ENCODE measurements around the gene SMDT1. TPM values are rescaled to one million over a fixed set of nuclear protein-coding genes. Genes with fewer than 3 reads are reported as not detected.

SMDT1 gene
- total and polyA plus RNA-seq, 10 donors = 13.6 to 171 (median 77.3) TPM

DNA sequence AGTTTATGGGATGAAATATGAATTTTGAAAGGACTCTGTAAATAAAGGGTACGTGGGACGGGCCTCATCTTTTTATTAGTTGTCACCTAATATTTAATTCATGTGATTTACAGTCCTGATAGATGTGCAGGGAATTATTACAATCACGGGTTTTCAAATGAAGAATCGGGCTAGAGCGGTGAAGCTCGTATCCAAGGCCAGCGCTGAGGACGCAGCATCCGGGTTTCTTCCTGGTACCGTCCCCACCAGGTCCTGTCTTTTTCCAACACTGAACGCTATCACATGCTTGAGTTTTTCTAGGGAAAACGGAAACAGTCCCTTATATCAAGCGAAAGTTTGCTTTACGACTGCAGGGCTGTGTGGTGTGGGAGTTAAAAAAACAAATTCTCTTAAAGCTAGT is 787 bp downstream of the SMDT1 start:
- intact Hi-C loops (cut with DNase I; ENCODE audit: low total_unique reads) = no loop called here
- H3K27me3 ChIP-seq (replicated peaks in 1 of 7) = no peaks in the 10 kb centered on the region
- peak in 1 of 3 donors; percentile 18 for TF ChIP-seq POLR2AphosphoS5 (IDR thresholded peaks at IDR 0.05)
- TF ChIP-seq, protein P1, sequence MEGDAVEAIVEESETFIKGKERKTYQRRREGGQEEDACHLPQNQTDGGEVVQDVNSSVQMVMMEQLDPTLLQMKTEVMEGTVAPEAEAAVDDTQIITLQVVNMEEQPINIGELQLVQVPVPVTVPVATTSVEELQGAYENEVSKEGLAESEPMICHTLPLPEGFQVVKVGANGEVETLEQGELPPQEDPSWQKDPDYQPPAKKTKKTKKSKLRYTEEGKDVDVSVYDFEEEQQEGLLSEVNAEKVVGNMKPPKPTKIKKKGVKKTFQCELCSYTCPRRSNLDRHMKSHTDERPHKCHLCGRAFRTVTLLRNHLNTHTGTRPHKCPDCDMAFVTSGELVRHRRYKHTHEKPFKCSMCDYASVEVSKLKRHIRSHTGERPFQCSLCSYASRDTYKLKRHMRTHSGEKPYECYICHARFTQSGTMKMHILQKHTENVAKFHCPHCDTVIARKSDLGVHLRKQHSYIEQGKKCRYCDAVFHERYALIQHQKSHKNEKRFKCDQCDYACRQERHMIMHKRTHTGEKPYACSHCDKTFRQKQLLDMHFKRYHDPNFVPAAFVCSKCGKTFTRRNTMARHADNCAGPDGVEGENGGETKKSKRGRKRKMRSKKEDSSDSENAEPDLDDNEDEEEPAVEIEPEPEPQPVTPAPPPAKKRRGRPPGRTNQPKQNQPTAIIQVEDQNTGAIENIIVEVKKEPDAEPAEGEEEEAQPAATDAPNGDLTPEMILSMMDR (IDR thresholded peaks at IDR 0.05 in 8 of 11, conservative IDR thresholded peaks at IDR 0.05 in 3 of 11) = no peak
- peaks cover 17 to 81% (median 55%) of the 10 kb centered on the region in 6 donors for H3K4me1 ChIP-seq
- H3K27ac ChIP-seq = peak overlapping the region; percentile 97 to 99 (median 98)
- no peaks in the 10 kb centered on the region for H3K9me3 ChIP-seq
- peaks cover 0 to 62% (median 28%) of the 10 kb centered on the region in 6 donors for H3K36me3 ChIP-seq
- H3K4me3 ChIP-seq = peak overlapping the region; percentile 51 to 74 (median 68)
- peak; percentile 82 for DNase-seq
- 0 to 7% (median 2%) methylated on average over 14 of the region's 14 CpGs for WGBS, 5 donors

DNA sequence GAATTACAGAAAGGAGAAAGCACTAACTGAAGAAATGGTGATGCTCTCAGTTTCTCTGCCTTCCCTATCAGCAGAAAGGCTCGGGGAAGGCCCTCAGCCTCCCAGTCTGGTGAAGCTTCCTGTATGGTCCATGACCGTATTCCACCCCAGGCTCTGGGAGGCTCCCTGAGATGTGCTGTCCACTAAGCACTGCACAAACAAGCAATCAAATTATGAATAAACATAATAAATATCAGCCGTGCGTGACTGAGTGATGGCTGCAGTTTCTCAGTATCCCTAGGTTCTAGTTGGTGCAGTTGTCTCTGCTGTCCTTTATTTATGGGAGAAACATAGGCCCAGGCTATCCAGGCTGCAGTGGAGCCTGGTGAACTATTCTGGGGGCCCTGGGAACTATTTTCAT is 3.6 kb downstream of the SMDT1 start:
- H3K36me3 ChIP-seq = peaks cover 0 to 65% (median 44%) of the 10 kb centered on the region in 6 donors
- no peak overlapping the region for H3K27ac ChIP-seq
- H3K9me3 ChIP-seq = no peaks in the 10 kb centered on the region

DNA sequence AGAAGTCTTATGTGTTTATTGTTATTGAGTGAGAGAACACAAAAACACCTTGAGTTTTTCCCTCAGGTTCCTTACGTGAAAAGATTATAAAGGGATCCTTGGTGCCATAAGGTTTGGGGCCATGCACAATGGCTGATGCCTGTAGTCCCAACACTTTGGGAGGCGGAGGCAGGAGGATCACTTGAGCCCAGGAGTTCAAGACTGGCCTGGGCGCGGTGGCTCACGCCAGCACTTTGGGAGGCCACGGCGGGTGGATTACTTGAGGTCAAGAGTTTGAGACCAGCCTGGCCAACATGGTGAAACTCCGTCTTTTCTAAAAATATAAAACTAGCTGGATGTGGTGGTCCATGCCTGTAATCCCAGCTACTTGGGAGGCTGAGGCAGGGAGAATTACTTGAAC is 5.4 kb downstream of the SMDT1 start:
- H3K36me3 ChIP-seq = peaks cover 0 to 64% (median 44%) of the 10 kb centered on the region in 6 donors
- WGBS, 5 donors = 92 to 96% (median 92%) methylated on average over 8 of the region's 8 CpGs
- intact Hi-C loops (cut with DNase I; ENCODE audit: low total_unique reads) = no loop called here

More for the DNA sequence above, 3.6 kb downstream of the SMDT1 start:
- H3K27me3 ChIP-seq (replicated peaks in 1 of 7) = no peaks in the 10 kb centered on the region
- 83 to 97% (median 92%) methylated on average over 4 of the region's 4 CpGs for WGBS, 5 donors
- intact Hi-C loops (cut with DNase I; ENCODE audit: low total_unique reads) = no loop called here
- TF ChIP-seq, protein P1 (IDR thresholded peaks at IDR 0.05 in 8 of 11, conservative IDR thresholded peaks at IDR 0.05 in 3 of 11) = no peak
- TF ChIP-seq POLR2AphosphoS5 (IDR thresholded peaks at IDR 0.05) (no peak), POLR2A (IDR thresholded peaks at IDR 0.05) (no peak)
- peaks cover 21 to 90% (median 62%) of the 10 kb centered on the region in 6 donors for H3K4me1 ChIP-seq
- DNase-seq = no peak
- H3K4me3 ChIP-seq = no peak overlapping the region

DNA sequence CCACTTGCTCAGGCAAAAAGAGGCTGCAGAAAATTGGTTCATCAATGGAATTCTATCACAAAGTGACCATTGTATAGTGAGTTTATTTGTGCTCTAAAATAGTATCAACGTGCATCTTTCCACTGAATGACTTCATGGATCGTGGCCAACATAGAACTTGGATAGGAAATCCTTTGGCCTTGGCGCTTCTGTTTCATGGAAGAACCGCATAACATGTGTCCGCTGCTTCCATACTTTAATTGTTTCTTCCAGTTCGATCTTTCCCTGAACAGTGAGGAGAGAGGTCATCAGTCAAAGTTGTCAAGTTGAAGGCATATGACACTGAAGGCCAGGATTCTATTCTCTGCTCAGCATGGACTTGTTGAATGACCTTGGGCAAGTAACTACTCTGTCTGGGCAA is 6.6 kb downstream of the SMDT1 start:
- DNase-seq = no peak
- TF ChIP-seq POLR2AphosphoS5 (IDR thresholded peaks at IDR 0.05) (peak in 1 of 3 donors; percentile 21), POLR2A (IDR thresholded peaks at IDR 0.05) (no peak)
- intact Hi-C loops (cut with DNase I; ENCODE audit: low total_unique reads) = no loop called here
- H3K27ac ChIP-seq = peak overlapping the region in 5 of 8 donors; percentile 10 to 58 (median 52)
- no peaks in the 10 kb centered on the region for H3K27me3 ChIP-seq (replicated peaks in 1 of 7)
- H3K4me1 ChIP-seq = peaks cover 15 to 90% (median 61%) of the 10 kb centered on the region in 6 donors
- H3K4me3 ChIP-seq = no peak overlapping the region
- H3K36me3 ChIP-seq = peaks cover 0 to 64% (median 44%) of the 10 kb centered on the region in 6 donors
- H3K9me3 ChIP-seq = no peaks in the 10 kb centered on the region
- WGBS, 5 donors = 62 to 80% (median 70%) methylated on average over 6 of the region's 6 CpGs

More for the DNA sequence above, 5.4 kb downstream of the SMDT1 start:
- Histone ChIP-seq H3K27me3 (replicated peaks in 1 of 7) (no peaks in the 10 kb centered on the region), H3K9me3 (no peaks in the 10 kb centered on the region), H3K4me1 (peaks cover 21 to 96% (median 65%) of the 10 kb centered on the region in 6 donors), H3K4me3 (no peak overlapping the region), H3K27ac (peak overlapping the region in 4 of 8 donors; percentile 14 to 58 (median 48))
- TF ChIP-seq POLR2AphosphoS5 (IDR thresholded peaks at IDR 0.05) (peak in 2 of 3 donors; percentile 28 to 44), POLR2A (IDR thresholded peaks at IDR 0.05) (no peak)
- TF ChIP-seq, protein P1 (IDR thresholded peaks at IDR 0.05 in 8 of 11, conservative IDR thresholded peaks at IDR 0.05 in 3 of 11) = no peak
- no peak for DNase-seq
